Measurements from ENCODE around the gene CTSC. TPM values are rescaled to one million over a fixed set of nuclear protein-coding genes. Genes with fewer than 3 reads are reported as not detected.

CTSC gene
- 10 to 100 TPM; 10.7 to 47.7 (median 14.8) TPM for total RNA-seq
- polyA plus RNA-seq, result 10 to 100 TPM; 13.2 to 82.4 (median 16.8) TPM
- long read RNA-seq, donor 1, full-length matches to known transcripts, result 10 of 12 reads
- long read RNA-seq, donor 1, partial matches to known transcripts, result 0 of 12 reads
- long read RNA-seq, donor 1, other reads (novel, unspliced or antisense), result 2 of 12 reads
- long read RNA-seq, donor 2, partial matches to known transcripts, result 0 of 3 reads
- long read RNA-seq, donor 2, other reads (novel, unspliced or antisense), result 1 of 3 reads

DNA sequence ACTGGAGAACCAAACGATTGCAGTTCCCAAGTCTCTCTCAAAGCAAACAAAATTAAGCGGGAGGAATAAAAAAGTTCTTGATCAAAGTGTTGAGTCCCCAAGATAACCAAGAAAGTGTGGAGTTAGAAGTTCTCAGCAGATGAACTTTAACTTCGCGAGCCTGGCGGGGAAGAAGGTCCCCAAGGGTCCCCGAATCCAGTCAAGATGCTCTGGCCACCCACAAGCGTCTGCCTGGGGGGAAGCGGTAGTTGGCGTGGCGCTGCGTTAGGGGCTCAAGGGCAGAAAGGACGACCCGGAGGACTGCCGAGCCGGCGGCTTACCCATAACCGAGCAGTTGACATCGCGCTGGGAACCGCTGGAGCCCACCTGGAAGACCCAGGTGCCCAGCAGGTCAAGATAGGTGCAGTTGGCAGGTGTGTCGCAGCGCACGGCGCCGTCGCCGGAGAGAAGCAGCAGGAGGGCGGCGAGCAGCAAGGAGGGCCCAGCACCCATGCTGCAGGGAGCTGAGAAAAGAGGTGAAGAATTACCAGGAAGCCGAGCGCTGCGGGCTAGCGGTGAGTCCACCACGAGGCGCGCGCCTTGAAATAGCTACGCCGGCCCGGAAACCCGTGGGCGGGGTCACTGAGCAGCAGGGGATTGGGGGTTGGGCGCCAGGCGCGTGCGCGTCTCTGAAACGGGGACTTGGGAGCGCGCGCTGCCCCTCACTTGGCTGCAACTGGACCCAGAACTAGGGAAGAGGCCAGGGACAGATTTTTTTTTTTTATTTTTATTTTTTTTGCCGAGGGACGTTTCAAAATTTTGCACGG lies at the start of gene CTSC:
Gene CTSC, minus strand, starts transcription at position 556 of the 806 bp plus-strand sequence. Its CDS starts 64 bp downstream, at position 492.
- Histone ChIP-seq H3K4me1 (peaks cover 9% of the 10 kb centered on the region), H3K27ac (peak within 1 kb of the TSS; percentile 90), H3K27me3 (ENCODE audit: insufficient read depth in 3 of 3, low read length in 2 of 3) (no peaks in the 10 kb centered on the region), H3K36me3 (ENCODE audit: insufficient read depth in 1 of 2, low read depth in 1 of 2) (peaks cover 0 to 31% of the 10 kb centered on the region in 2 donors), H3K9me3 (no peaks in the 10 kb centered on the region), H3K4me3 (peak within 1 kb of the TSS; percentile 86)
- TF ChIP-seq, protein P1, sequence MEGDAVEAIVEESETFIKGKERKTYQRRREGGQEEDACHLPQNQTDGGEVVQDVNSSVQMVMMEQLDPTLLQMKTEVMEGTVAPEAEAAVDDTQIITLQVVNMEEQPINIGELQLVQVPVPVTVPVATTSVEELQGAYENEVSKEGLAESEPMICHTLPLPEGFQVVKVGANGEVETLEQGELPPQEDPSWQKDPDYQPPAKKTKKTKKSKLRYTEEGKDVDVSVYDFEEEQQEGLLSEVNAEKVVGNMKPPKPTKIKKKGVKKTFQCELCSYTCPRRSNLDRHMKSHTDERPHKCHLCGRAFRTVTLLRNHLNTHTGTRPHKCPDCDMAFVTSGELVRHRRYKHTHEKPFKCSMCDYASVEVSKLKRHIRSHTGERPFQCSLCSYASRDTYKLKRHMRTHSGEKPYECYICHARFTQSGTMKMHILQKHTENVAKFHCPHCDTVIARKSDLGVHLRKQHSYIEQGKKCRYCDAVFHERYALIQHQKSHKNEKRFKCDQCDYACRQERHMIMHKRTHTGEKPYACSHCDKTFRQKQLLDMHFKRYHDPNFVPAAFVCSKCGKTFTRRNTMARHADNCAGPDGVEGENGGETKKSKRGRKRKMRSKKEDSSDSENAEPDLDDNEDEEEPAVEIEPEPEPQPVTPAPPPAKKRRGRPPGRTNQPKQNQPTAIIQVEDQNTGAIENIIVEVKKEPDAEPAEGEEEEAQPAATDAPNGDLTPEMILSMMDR (IDR thresholded peaks at IDR 0.05), result no peak
- ATAC-seq, result peak; percentile 98
- WGBS, 3 donors, result 1% methylated on average over 54 of the region's 54 CpGs
- peak; percentile 93 to 96 for DNase-seq
- intact Hi-C loops (cut with DNase I), result loop anchor here in 1 of 2 donors (2.0 kb wide), 1 partner anchor 199 kb away; no protein-coding TSS in a partner anchor

DNA sequence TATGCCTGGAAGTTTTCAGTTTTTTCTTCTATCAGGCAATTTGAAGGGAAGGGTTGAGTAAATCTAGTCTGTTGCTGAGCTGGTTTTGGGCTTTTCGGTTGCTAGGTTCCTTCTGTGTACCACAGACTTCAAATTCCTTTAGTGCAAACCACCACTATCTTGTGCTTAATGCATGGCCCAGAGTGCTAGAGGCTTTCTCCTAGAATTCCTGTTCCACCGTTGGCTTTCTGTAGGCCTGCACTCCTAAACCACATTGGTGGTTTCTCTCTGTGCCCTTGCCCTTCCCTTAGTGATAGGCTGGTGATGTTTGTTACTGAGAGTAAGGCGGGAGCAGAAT lies 47.1 kb upstream of the CTSC start:
- intact Hi-C loops (cut with DNase I), result no loop called here
- WGBS, 3 donors, result 88 to 93% (median 90%) methylated on average over 3 of the region's 3 CpGs
- H3K9me3 ChIP-seq, result no peaks in the 10 kb centered on the region
- no peak overlapping the region for H3K4me3 ChIP-seq
- TF ChIP-seq, protein P1 (IDR thresholded peaks at IDR 0.05), result no peak
- no peak overlapping the region for H3K27ac ChIP-seq
- no peak for DNase-seq
- H3K36me3 ChIP-seq (ENCODE audit: insufficient read depth in 1 of 2, low read depth in 1 of 2), result no peaks in the 10 kb centered on the region
- no peaks in the 10 kb centered on the region for H3K27me3 ChIP-seq (ENCODE audit: insufficient read depth in 3 of 3, low read length in 2 of 3)
- no peak for ATAC-seq
- H3K4me1 ChIP-seq, result no peaks in the 10 kb centered on the region

DNA sequence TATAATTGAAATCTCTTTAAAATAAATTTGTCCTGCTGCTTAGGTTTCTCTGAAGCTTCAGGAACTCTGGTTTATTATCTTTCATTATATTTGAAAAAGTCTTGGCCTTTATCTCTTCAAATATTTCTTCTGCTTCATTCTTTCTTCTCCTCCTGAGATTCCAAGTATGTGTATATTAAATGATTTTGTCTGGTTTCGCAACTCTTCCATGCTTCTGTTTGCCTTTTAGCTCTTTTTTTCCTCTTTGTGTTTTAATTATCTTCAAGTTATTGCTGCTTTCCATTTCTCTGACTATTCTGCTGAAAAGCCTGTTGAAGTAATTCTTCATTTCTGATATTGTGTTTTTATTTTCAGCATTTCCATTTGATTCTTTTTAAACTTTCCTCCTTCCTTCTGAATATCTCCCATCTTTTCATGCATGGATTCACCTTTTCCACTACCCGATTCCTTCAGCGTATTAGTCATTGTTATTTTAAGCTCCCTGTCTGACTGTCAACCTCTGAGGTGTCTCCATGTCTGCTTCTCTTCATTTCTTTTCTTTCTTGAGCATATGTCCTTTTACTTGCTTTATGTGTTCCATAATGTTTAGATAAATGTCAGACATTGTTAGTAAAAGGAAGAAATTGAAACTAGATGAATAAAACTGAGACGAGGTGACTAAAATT lies 46.6 kb upstream of the CTSC start:
- no peak for DNase-seq
- no peaks in the 10 kb centered on the region for H3K4me1 ChIP-seq
- H3K27ac ChIP-seq, result no peak overlapping the region
- TF ChIP-seq, protein P1 (IDR thresholded peaks at IDR 0.05), result no peak
- no peak for ATAC-seq
- H3K9me3 ChIP-seq, result no peaks in the 10 kb centered on the region
- H3K36me3 ChIP-seq (ENCODE audit: insufficient read depth in 1 of 2, low read depth in 1 of 2), result no peaks in the 10 kb centered on the region
- no peak overlapping the region for H3K4me3 ChIP-seq
- WGBS, 3 donors, result 78 to 83% (median 79%) methylated on average over 4 of the region's 4 CpGs
- H3K27me3 ChIP-seq (ENCODE audit: insufficient read depth in 3 of 3, low read length in 2 of 3), result no peaks in the 10 kb centered on the region
- intact Hi-C loops (cut with DNase I), result no loop called here

DNA sequence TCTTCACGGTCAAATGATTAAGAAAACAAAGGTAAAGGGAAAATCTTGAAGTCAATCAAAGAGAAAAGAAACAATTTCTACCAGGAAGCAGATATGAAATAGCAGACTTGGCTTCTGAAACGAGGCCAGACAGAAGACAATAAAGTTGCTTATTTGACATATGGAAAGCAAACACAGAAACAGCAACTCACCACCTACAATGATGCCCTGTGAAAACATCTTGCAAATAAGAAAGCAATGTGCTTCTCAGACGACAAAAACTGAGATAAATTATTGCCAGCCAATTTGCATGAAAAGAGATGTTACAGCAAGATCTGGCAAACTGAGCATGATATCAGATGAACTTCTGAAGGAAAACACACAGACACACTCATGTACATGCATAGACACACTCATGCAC lies 45.9 kb upstream of the CTSC start:
- DNase-seq, result no peak

More for the DNA sequence above, 45.9 kb upstream of the CTSC start:
- TF ChIP-seq, protein P1 (IDR thresholded peaks at IDR 0.05), result no peak
- 65 to 66% (median 66%) methylated on average over 3 of the region's 3 CpGs for WGBS, 3 donors
- no peaks in the 10 kb centered on the region for H3K9me3 ChIP-seq
- no peak overlapping the region for H3K27ac ChIP-seq
- H3K4me1 ChIP-seq, result no peaks in the 10 kb centered on the region
- H3K27me3 ChIP-seq (ENCODE audit: insufficient read depth in 3 of 3, low read length in 2 of 3), result no peaks in the 10 kb centered on the region
- H3K36me3 ChIP-seq (ENCODE audit: insufficient read depth in 1 of 2, low read depth in 1 of 2), result no peaks in the 10 kb centered on the region
- ATAC-seq, result no peak
- intact Hi-C loops (cut with DNase I), result no loop called here
- no peak overlapping the region for H3K4me3 ChIP-seq
